Measurements from ENCODE around the gene TCHP.
A peak's percentile ranks its signal among the peaks of the same experiment; 100 is the strongest.
"Not testable (repeated sequence)": the region's sequence is repeated elsewhere in the genome, so short reads cannot be mapped to it uniquely, and the experiment has no call there.

TCHP gene

GRCh38 chr12:109897029-109897428 lies 3.0 kb upstream of the TCHP start:
- H3K4me1 ChIP-seq (ENCODE audit: insufficient read depth, poor library complexity, severe bottlenecking), result peaks cover 12% of the 10 kb centered on the region
- H3K4me3 ChIP-seq (ENCODE audit: severe bottlenecking), result no peak overlapping the region
- no peak for ATAC-seq (ENCODE audit: low read depth)
- DNase-seq (ENCODE audit: low spot score), result no peak
- H3K27me3 ChIP-seq (ENCODE audit: insufficient read depth, poor library complexity, severe bottlenecking), result no peaks in the 10 kb centered on the region
- H3K9me3 ChIP-seq (ENCODE audit: severe bottlenecking), result no peaks in the 10 kb centered on the region
- H3K36me3 ChIP-seq (ENCODE audit: low read depth), result no peaks in the 10 kb centered on the region
- TF ChIP-seq, protein P1, sequence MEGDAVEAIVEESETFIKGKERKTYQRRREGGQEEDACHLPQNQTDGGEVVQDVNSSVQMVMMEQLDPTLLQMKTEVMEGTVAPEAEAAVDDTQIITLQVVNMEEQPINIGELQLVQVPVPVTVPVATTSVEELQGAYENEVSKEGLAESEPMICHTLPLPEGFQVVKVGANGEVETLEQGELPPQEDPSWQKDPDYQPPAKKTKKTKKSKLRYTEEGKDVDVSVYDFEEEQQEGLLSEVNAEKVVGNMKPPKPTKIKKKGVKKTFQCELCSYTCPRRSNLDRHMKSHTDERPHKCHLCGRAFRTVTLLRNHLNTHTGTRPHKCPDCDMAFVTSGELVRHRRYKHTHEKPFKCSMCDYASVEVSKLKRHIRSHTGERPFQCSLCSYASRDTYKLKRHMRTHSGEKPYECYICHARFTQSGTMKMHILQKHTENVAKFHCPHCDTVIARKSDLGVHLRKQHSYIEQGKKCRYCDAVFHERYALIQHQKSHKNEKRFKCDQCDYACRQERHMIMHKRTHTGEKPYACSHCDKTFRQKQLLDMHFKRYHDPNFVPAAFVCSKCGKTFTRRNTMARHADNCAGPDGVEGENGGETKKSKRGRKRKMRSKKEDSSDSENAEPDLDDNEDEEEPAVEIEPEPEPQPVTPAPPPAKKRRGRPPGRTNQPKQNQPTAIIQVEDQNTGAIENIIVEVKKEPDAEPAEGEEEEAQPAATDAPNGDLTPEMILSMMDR (IDR thresholded peaks at IDR 0.05; ENCODE audit: poor library complexity, severe bottlenecking), result no peak
- no peak overlapping the region for H3K27ac ChIP-seq (ENCODE audit: poor library complexity, severe bottlenecking)

- not testable (repeated sequence) for ATAC-seq (ENCODE audit: low read depth); H3K27me3 ChIP-seq (ENCODE audit: insufficient read depth, poor library complexity, severe bottlenecking)
Observed at GRCh38 chr12:109899345-109899744, 729 bp upstream of the TCHP start.

DNA sequence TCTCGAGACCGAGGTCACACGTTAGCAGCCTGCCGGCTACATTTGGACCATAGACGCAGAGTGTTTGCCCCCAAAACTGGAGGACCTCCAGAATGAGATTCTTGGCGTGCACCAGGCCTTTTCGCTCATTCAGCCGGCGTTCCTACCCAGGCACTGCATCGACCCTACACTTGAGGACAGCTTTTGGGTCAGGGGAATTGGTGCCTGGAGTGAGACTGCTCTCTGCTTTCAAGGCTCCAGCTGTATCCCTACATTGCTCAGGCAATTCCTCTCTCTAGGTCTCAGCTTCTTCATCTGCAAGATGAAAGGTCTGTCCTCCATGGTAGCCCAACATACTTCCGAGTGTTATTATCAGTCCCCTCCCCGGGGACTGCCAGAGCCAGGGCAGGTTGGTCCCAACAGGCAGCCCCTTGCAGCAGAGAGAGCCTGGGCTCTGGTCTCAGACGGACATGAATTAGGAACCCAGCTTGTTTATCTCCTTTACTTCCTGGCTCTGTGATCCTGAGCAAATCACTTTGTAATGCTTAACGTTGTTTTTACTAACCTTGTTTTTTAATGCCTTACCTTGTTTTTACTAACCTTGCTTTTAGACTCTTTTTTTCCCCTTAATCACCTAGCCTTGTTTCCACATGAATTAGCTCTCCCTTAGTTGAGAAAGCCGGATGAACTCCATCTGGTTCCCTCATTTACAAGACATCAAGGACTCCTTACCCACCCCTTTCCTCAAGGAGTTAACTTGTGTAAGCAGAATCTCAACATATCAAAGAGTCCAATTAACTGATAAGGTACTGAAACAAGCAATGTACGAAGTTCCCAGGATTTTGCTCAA lies 892 bp downstream of the TCHP start:
- H3K36me3 ChIP-seq (ENCODE audit: low read depth), result peaks cover 34% of the 10 kb centered on the region
- DNase-seq (ENCODE audit: low spot score) (no peak), ATAC-seq (ENCODE audit: low read depth) (peak; percentile 38)
- peaks cover 12% of the 10 kb centered on the region for H3K4me1 ChIP-seq (ENCODE audit: insufficient read depth, poor library complexity, severe bottlenecking)
- no peaks in the 10 kb centered on the region for H3K27me3 ChIP-seq (ENCODE audit: insufficient read depth, poor library complexity, severe bottlenecking)
- TF ChIP-seq, protein P1 (IDR thresholded peaks at IDR 0.05; ENCODE audit: poor library complexity, severe bottlenecking), result no peak
- H3K9me3 ChIP-seq (ENCODE audit: severe bottlenecking), result no peaks in the 10 kb centered on the region
- peak overlapping the region; percentile 69 for H3K27ac ChIP-seq (ENCODE audit: poor library complexity, severe bottlenecking)
- peak overlapping the region; percentile 81 for H3K4me3 ChIP-seq (ENCODE audit: severe bottlenecking)

More at GRCh38 chr12:109899345-109899744, 729 bp upstream of the TCHP start:
- peak overlapping the region; percentile 81 for H3K4me3 ChIP-seq (ENCODE audit: severe bottlenecking)
- not testable (repeated sequence) for H3K9me3 ChIP-seq (ENCODE audit: severe bottlenecking); DNase-seq (ENCODE audit: low spot score)
- peaks cover 19% of the 10 kb centered on the region for H3K36me3 ChIP-seq (ENCODE audit: low read depth)
- peaks cover 12% of the 10 kb centered on the region for H3K4me1 ChIP-seq (ENCODE audit: insufficient read depth, poor library complexity, severe bottlenecking)
- peak overlapping the region; percentile 69 for H3K27ac ChIP-seq (ENCODE audit: poor library complexity, severe bottlenecking)

- Histone ChIP-seq H3K9me3 (ENCODE audit: severe bottlenecking) (no peaks in the 10 kb centered on the region), H3K27ac (ENCODE audit: poor library complexity, severe bottlenecking) (no peak overlapping the region), H3K4me3 (ENCODE audit: severe bottlenecking) (no peak overlapping the region), H3K36me3 (ENCODE audit: low read depth) (peaks cover 53% of the 10 kb centered on the region), H3K4me1 (ENCODE audit: insufficient read depth, poor library complexity, severe bottlenecking) (peaks cover 12% of the 10 kb centered on the region), H3K27me3 (ENCODE audit: insufficient read depth, poor library complexity, severe bottlenecking) (no peaks in the 10 kb centered on the region)
- ATAC-seq (ENCODE audit: low read depth), result no peak
- TF ChIP-seq, protein P1 (IDR thresholded peaks at IDR 0.05; ENCODE audit: poor library complexity, severe bottlenecking), result no peak
- no peak for DNase-seq (ENCODE audit: low spot score)
Observed at GRCh38 chr12:109902891-109903418, 2.9 kb downstream of the TCHP start.

- ATAC-seq (ENCODE audit: low read depth) (no peak), DNase-seq (ENCODE audit: low spot score) (no peak)
- TF ChIP-seq, protein P1 (IDR thresholded peaks at IDR 0.05; ENCODE audit: poor library complexity, severe bottlenecking), result no peak
- Histone ChIP-seq H3K9me3 (ENCODE audit: severe bottlenecking) (no peaks in the 10 kb centered on the region), H3K4me3 (ENCODE audit: severe bottlenecking) (no peak overlapping the region), H3K27me3 (ENCODE audit: insufficient read depth, poor library complexity, severe bottlenecking) (no peaks in the 10 kb centered on the region), H3K36me3 (ENCODE audit: low read depth) (peaks cover 70% of the 10 kb centered on the region), H3K27ac (ENCODE audit: poor library complexity, severe bottlenecking) (no peak overlapping the region), H3K4me1 (ENCODE audit: insufficient read depth, poor library complexity, severe bottlenecking) (peaks cover 2% of the 10 kb centered on the region)
Observed at GRCh38 chr12:109905301-109905700, 5.2 kb downstream of the TCHP start.

Measured in RWPE2 (cell line).